K562 treated with DMSO at 1 percent for 12 hours (cell line): ENCODE measurements around the gene RGL2. TPM values are rescaled to one million over a fixed set of nuclear protein-coding genes. Genes with fewer than 3 reads are reported as not detected.

Experiments used
- total RNA-seq: library from RNA; unstranded; fragments of 300-600 nt; gene quantifications from 2 replicates; pipeline ENCODE4 v1.2.3, GENCODE V29; 2022; ENCODE audit not compliant: insufficient read depth

The RGL2 gene, protein sequence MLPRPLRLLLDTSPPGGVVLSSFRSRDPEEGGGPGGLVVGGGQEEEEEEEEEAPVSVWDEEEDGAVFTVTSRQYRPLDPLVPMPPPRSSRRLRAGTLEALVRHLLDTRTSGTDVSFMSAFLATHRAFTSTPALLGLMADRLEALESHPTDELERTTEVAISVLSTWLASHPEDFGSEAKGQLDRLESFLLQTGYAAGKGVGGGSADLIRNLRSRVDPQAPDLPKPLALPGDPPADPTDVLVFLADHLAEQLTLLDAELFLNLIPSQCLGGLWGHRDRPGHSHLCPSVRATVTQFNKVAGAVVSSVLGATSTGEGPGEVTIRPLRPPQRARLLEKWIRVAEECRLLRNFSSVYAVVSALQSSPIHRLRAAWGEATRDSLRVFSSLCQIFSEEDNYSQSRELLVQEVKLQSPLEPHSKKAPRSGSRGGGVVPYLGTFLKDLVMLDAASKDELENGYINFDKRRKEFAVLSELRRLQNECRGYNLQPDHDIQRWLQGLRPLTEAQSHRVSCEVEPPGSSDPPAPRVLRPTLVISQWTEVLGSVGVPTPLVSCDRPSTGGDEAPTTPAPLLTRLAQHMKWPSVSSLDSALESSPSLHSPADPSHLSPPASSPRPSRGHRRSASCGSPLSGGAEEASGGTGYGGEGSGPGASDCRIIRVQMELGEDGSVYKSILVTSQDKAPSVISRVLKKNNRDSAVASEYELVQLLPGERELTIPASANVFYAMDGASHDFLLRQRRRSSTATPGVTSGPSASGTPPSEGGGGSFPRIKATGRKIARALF
- total RNA-seq = 19.0 and 32.5 TPM in 2 replicates

DNA sequence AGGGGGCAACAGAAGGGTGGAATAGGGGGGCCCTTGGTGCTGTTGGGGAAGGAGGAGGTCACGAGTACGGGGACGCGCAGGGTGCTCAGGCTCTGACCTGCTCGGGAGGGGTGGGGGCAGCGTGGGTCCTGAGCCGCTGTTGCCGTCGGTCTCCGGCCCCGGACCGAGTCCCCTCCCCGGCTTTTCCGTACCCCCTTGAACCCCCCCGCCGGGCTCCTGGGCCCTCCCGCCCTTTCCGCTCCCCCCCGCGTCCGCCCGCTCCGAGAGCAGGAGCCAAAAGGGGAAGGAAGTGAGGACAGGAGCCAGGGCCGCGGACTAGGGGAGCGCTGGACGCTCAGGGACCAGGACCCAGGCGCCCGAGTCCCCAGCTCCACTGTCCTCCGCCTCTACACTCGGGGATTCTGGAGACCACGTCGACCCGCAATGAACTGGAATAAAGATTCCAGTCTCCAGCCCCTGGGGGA lies at the start of gene RGL2:
RGL2 (minus strand) TSS at position 170 of the 464 bp plus-strand sequence. CDS start 332 bp downstream, outside the sequence.

DNA sequence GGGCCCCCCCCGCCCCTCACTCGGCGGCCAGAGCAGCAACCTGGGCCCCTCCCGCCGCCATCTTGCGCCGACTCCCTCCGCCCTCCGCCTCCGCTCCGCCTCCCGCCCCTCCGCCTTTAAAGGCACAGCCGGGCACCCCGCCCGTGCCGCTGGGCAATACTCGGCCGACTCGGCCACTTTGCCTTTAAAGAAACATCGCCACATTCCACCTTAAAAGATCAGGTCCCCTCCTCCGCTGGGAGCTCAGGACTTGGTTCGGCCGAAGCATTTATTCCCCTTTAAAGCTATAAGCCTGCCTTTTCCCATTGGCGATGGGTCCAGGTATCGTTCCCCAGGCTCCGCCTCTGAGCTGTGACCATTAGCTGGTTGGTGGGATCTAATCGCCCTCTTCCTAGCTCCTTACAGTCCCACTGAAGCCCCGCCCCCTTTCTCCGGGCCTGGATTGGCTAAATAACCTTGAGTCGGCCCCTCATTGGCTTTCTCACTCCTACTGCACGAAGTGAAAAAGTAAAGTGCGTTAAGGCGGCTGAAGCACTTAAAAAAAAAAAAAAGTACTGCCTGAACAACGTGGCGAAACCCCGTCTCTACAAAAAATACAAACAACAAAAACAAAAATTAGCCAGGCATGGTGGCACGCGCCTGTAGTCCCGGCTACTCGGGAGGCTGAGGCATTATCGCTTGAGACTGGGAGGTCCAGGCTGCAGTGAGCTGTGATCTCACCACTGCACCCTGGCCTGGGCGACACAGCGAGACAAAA lies 19.1 kb upstream of the RGL2 start, which contains the start of gene ZBTB22:
ZBTB22 (minus strand) TSS at position 76 of the 757 bp plus-strand sequence. CDS start 828 bp downstream, outside the sequence.

GRCh38 chr6:33313709-33314514 lies 15.2 kb upstream of the RGL2 start, which contains the start of gene TAPBP:
TSS of gene TAPBP (minus strand) at chr6:33314078. CDS start at chr6:33314041, 37 bp downstream.

DNA sequence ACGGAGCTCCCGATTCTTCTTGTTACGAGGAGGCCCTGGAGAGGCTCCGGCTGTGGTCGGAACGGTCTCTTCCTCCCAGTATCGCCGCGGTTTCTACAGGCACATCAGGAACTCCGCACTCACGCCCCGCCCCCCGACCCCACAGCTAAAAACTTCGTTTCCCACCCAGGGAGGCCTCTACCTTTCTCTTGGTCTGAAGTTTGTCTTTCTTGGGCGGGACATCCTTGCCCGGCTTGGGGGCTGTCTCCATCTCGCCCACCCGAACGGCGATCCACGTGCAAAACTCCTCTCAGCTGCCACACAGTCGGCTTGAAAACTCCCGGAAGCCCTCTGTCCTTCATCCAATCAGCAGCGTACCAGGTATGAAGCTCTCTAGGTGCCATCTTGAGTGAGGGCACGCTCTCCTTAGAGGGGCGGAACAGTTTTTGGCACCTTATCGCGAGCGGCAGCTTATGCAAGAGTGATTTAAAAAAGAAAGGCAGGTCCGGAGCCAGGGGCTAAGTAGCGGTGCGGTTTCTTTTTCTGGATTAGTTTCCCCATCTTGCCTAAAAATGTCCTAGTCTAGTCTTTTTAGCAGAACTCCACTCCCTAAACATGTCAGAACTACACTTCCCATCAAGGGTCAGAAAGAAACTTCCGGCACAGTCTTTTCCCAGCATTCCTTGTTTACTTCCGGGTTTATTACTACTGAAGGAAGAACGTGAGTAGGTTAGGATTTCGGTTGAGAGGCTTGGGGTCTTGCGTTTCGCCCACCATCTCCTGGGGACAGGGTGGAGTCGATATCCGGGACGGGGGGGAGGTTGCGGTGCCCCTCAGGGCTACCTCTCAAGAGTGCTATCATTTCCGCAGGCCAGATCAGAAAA lies 9.6 kb downstream of the RGL2 start, which contains the start of the genes PFDN6 and WDR46:
PFDN6 (plus strand) TSS at position 681 of the 863 bp plus-strand sequence. CDS start 256 bp downstream, outside the sequence.
WDR46 (minus strand) TSS at position 319 of the 863 bp plus-strand sequence; CDS start at position 250, 69 bp downstream.

GRCh38 chr6:33276864-33277662 lies 21.7 kb downstream of the RGL2 start, which contains the start of gene B3GALT4:
TSS of gene B3GALT4 (plus strand) at chr6:33277123. CDS start at chr6:33277420, 297 bp downstream.

DNA sequence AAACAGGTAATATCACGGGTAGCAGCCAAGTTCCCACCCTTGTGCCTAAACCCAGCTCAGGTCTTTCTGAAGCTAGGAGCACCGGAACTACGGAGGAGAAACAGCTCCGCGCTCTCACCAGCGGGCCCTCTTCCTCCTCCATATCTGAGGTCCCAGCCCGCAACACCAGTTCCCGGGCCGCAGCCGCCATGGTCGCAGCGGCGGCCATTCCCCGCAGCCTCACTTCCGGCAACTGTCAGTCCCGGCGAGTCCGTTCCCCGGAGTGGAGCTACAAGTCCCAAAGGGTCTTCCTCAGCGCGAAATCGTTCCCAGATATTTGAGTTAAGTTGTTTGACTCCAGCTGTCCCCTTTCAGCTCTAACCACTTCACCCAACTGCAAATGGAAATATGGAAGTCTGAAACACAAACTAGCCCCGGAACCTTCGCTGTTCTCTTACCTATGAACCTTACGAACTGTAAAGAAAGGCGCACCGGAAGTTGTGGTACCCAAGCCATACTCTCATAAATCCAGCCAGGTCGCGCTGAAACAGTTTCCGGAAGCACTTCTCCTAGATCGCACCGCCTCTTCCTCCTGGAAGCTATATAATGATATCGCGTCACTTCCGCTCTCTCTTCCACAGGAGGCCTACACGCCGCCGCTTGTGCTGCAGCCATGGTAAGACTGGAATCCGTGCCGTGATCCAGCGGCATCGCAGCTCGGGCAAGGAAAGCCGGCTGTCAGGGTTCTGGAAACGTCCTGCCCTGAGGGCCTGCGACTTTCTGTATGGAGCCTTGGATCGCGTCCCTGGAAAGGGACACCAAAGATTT lies 27.1 kb downstream of the RGL2 start, which contains the start of the genes RPS18 and VPS52:
RPS18 (plus strand) TSS at position 608 of the 807 bp plus-strand sequence; CDS start at position 653, 45 bp downstream.
VPS52 (minus strand) TSS at position 409 of the 807 bp plus-strand sequence; CDS start at position 208, 201 bp downstream.

Other genes with a start within 250 kb of the RGL2 start
- gene HLA-DPA1, start 225.3 kb downstream of the RGL2 start, total RNA-seq = not detected in 2 replicates
- gene HLA-DPB1, start 223.0 kb downstream of the RGL2 start, total RNA-seq = not detected in 2 replicates
- gene COL11A2, start 106.5 kb downstream of the RGL2 start, total RNA-seq = 0.58 and 0.83 TPM in 2 replicates
- gene RXRB, start 98.3 kb downstream of the RGL2 start, total RNA-seq = 28.9 and 37.5 TPM in 2 replicates
- gene SLC39A7, start 98.1 kb downstream of the RGL2 start, total RNA-seq = 115 and 152 TPM in 2 replicates
- 16.8 TPM in 2 replicates for gene HSD17B8, start 94.3 kb downstream of the RGL2 start, total RNA-seq
- 49.0 and 55.3 TPM in 2 replicates for gene RING1, start 90.4 kb downstream of the RGL2 start, total RNA-seq
- 24.9 and 42.0 TPM in 2 replicates for gene VPS52, start 27.1 kb downstream of the RGL2 start, total RNA-seq
- gene RPS18, start 26.9 kb downstream of the RGL2 start, total RNA-seq = 11,156 and 15,789 TPM in 2 replicates
- gene B3GALT4, start 21.8 kb downstream of the RGL2 start, total RNA-seq = 3.2 and 4.5 TPM in 2 replicates
- 48.0 and 55.6 TPM in 2 replicates for gene WDR46, start 9.7 kb downstream of the RGL2 start, total RNA-seq
- gene PFDN6, start 9.3 kb downstream of the RGL2 start, total RNA-seq = 137 and 173 TPM in 2 replicates
- 52.5 and 171 TPM in 2 replicates for gene TAPBP, start 15.1 kb upstream of the RGL2 start, total RNA-seq
- 10.6 and 12.5 TPM in 2 replicates for gene ZBTB22, start 18.8 kb upstream of the RGL2 start, total RNA-seq
- 44.7 and 61.3 TPM in 2 replicates for gene DAXX, start 24.0 kb upstream of the RGL2 start, total RNA-seq
- gene KIFC1, start 92.9 kb upstream of the RGL2 start, total RNA-seq = 91.7 and 119 TPM in 2 replicates
- gene PHF1, start 112.1 kb upstream of the RGL2 start, total RNA-seq = 62.9 and 79.9 TPM in 2 replicates
- gene CUTA, start 119.2 kb upstream of the RGL2 start, total RNA-seq = 427 and 491 TPM in 2 replicates
- 1.1 and 10.1 TPM in 2 replicates for gene SYNGAP1, start 121.1 kb upstream of the RGL2 start, total RNA-seq
- 7.0 and 13.1 TPM in 2 replicates for gene ZBTB9, start 155.6 kb upstream of the RGL2 start, total RNA-seq